ENCODE measurements around the gene CALM3.

The CALM3 gene

DNA sequence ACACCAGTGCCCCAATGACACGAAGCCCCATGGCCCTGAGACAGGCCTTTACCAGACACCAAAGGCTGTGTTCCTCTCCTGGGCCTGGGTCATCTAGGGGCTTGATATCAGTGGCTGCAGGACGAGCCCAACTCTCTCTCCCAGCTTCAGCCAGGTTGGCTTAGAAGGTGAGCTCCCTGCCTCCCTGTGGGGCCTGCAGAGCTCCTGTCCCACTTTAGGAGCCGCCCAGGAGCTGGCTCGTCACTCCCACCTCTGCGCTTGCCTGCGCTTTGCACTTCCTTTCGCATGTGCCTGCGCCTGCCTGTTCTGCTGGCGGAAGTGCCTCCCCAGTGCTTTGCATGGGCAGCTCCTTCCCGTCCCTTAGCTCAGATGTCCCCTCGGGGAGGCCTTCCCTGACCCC, 4.9 kb downstream of the CALM3 start:
- H3K9me2 ChIP-seq (replicated peaks; ENCODE audit: insufficient read depth, low read length): no peaks in the 10 kb centered on the region

GRCh38 chr19:46606681-46607447, 5.7 kb downstream of the CALM3 start:
- Histone ChIP-seq H3K27ac (ENCODE audit: low read length) (no peak overlapping the region), H3K9me3 (replicated peaks; ENCODE audit: insufficient read depth, low read length) (no peaks in the 10 kb centered on the region), H3K79me2 (ENCODE audit: low read length) (peaks cover 44% of the 10 kb centered on the region), H3K36me3 (replicated peaks; ENCODE audit: insufficient read depth, low read length) (peaks cover 11% of the 10 kb centered on the region; the same call in 1 of the 2 replicates), H3K27me3 (replicated peaks; ENCODE audit: insufficient read depth, low read length) (peaks cover 8% of the 10 kb centered on the region), H3F3A (ENCODE audit: insufficient read depth, low read length) (peaks cover 23% of the 10 kb centered on the region), H3K4me3 (ENCODE audit: low read length) (no peak overlapping the region), H2AFZ (ENCODE audit: low read length) (no peak overlapping the region), H3K4me2 (ENCODE audit: low read depth, low read length) (no peak overlapping the region), H4K20me1 (ENCODE audit: insufficient read depth, low read length) (peaks cover 49% of the 10 kb centered on the region), H3K9me2 (replicated peaks; ENCODE audit: insufficient read depth, low read length) (no peaks in the 10 kb centered on the region), H3K9ac (ENCODE audit: low read length) (no peak overlapping the region), H3K4me1 (ENCODE audit: low read length) (peaks cover 28% of the 10 kb centered on the region)
- no peak for TF ChIP-seq EZH2phosphoT487 (IDR thresholded peaks at IDR 0.05; ENCODE audit: low read length)
- TF ChIP-seq EZH2 (optimal IDR thresholded peaks at IDR 0.05; ENCODE audit: low read depth, low read length): no peak
- TF ChIP-seq CTCF (IDR thresholded peaks at IDR 0.05; ENCODE audit: low read length): no peak
- DNase-seq: no peak

More for the DNA sequence above, 4.9 kb downstream of the CALM3 start:
- H3K4me3 ChIP-seq (ENCODE audit: low read length): no peak overlapping the region
- H2AFZ ChIP-seq (ENCODE audit: low read length): no peak overlapping the region
- no peak for TF ChIP-seq CTCF (IDR thresholded peaks at IDR 0.05; ENCODE audit: low read length)
- no peak for TF ChIP-seq EZH2 (optimal IDR thresholded peaks at IDR 0.05; ENCODE audit: low read depth, low read length)
- TF ChIP-seq EZH2phosphoT487 (IDR thresholded peaks at IDR 0.05; ENCODE audit: low read length): no peak
- DNase-seq: no peak
- H3K79me2 ChIP-seq (ENCODE audit: low read length): peaks cover 51% of the 10 kb centered on the region
- H3K9ac ChIP-seq (ENCODE audit: low read length): no peak overlapping the region
- no peak overlapping the region for H3K27ac ChIP-seq (ENCODE audit: low read length)
- H3K4me2 ChIP-seq (ENCODE audit: low read depth, low read length): no peak overlapping the region
- H3K9me3 ChIP-seq (replicated peaks; ENCODE audit: insufficient read depth, low read length): no peaks in the 10 kb centered on the region
- H3K4me1 ChIP-seq (ENCODE audit: low read length): peaks cover 20% of the 10 kb centered on the region
- H3K36me3 ChIP-seq (replicated peaks; ENCODE audit: insufficient read depth, low read length): peaks cover 11% of the 10 kb centered on the region; the same call in 1 of the 2 replicates
- H4K20me1 ChIP-seq (ENCODE audit: insufficient read depth, low read length): peaks cover 42% of the 10 kb centered on the region
- 0 out of 2 replicates have a peak, but pooled peaks cover 3% of the 10 kb centered on the region for H3K27me3 ChIP-seq (replicated peaks; ENCODE audit: insufficient read depth, low read length)
- H3F3A ChIP-seq (ENCODE audit: insufficient read depth, low read length): peaks cover 14% of the 10 kb centered on the region

DNA sequence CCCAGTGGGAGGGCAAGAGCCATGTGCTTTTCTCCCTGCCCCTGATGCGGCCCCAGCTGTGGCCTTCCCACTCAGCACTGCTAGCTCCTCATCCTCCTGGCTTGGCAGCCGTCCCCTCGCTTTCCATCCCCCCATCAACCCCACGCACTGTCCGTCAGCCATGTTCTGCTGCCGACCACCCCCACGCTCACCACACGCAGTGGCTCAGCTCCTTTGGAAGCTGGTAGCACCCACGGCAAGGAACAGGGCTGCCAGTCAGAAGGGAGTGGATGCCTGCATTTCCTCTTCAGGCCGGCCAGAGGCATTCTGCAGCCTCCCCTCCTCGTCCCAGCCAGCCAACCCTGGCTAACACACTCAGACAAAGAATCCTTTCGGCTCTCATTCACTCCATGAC, 6.3 kb downstream of the CALM3 start:
- Histone ChIP-seq H2AFZ (ENCODE audit: low read length) (no peak overlapping the region), H3K36me3 (replicated peaks; ENCODE audit: insufficient read depth, low read length) (peaks cover 11% of the 10 kb centered on the region; the same call in 1 of the 2 replicates), H3F3A (ENCODE audit: insufficient read depth, low read length) (peaks cover 26% of the 10 kb centered on the region), H3K27ac (ENCODE audit: low read length) (no peak overlapping the region), H4K20me1 (ENCODE audit: insufficient read depth, low read length) (peaks cover 52% of the 10 kb centered on the region), H3K27me3 (replicated peaks; ENCODE audit: insufficient read depth, low read length) (peaks cover 14% of the 10 kb centered on the region), H3K4me2 (ENCODE audit: low read depth, low read length) (no peak overlapping the region), H3K9me2 (replicated peaks; ENCODE audit: insufficient read depth, low read length) (no peaks in the 10 kb centered on the region), H3K4me3 (ENCODE audit: low read length) (no peak overlapping the region), H3K4me1 (ENCODE audit: low read length) (peaks cover 30% of the 10 kb centered on the region), H3K9ac (ENCODE audit: low read length) (no peak overlapping the region), H3K9me3 (replicated peaks; ENCODE audit: insufficient read depth, low read length) (no peaks in the 10 kb centered on the region), H3K79me2 (ENCODE audit: low read length) (peaks cover 38% of the 10 kb centered on the region)
- DNase-seq: no peak
- TF ChIP-seq EZH2 (optimal IDR thresholded peaks at IDR 0.05; ENCODE audit: low read depth, low read length) (no peak), EZH2phosphoT487 (IDR thresholded peaks at IDR 0.05; ENCODE audit: low read length) (no peak), CTCF (IDR thresholded peaks at IDR 0.05; ENCODE audit: low read length) (no peak)
